Measurements from ENCODE around the gene HMGN5. TPM values are rescaled to one million over a fixed set of nuclear protein-coding genes. Genes with fewer than 3 reads are reported as not detected.

The HMGN5 gene, protein sequence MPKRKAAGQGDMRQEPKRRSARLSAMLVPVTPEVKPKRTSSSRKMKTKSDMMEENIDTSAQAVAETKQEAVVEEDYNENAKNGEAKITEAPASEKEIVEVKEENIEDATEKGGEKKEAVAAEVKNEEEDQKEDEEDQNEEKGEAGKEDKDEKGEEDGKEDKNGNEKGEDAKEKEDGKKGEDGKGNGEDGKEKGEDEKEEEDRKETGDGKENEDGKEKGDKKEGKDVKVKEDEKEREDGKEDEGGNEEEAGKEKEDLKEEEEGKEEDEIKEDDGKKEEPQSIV
- 1.3 and 2.8 TPM in 2 replicates for total RNA-seq

DNA sequence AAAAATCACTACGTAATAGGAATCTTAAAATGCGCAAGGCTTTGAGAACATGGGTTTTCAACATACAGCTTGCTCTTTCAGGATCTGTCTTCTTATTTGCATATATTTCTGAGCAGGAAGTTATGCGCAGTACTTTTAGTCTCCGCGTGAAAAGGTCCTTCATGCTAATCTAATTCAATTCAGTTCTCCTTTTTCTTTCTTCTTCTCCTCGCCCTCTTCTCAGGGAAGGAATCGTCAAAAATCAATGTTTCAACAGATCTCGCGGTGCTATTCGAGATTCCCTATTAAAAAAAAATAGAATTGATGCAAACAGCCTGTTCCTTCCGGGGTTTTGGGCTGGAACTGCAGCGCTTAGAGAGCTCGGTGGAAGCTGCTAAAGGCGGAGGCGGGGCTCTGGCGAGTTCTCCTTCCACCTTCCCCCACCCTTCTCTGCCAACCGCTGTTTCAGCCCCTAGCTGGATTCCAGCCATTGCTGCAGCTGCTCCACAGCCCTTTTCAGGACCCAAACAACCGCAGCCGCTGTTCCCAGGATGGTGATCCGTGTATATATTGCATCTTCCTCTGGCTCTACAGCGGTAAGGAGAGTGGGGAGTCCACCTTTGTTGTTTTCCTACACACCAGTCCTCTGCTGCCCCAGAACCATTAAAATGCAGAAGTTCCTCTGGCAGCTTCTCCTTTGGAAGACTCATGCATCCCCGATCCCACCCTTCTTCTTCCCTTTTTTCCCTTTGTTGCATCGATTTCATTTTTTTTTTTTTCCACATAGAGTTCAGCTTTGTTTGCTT, at the start of gene HMGN5, which contains the start of gene SH3BGRL:
Gene HMGN5, minus strand, starts transcription at position 243 of the 785 bp plus-strand sequence. CDS start 80,364 bp downstream, outside the sequence.
Gene SH3BGRL, plus strand, starts transcription at position 432 of the 785 bp plus-strand sequence. Its CDS starts 99 bp downstream, at position 531.
- intact Hi-C loops (cut with micrococcal nuclease), result loop anchor here (1.0 to 2.0 kb wide), 2 partner anchors 81 to 393 kb away; partner anchors contain the start of gene BRWD3
- no peaks in the 10 kb centered on the region for H3K9me3 Mint-ChIP-seq
- peak within 1 kb of the TSS; percentile 99 for H3K27ac Mint-ChIP-seq
- peaks cover 38% of the 10 kb centered on the region for H3K4me1 Mint-ChIP-seq (ENCODE audit: low read depth)
- no peaks in the 10 kb centered on the region for H3K27me3 Mint-ChIP-seq (ENCODE audit: low read depth)
- DNase-seq (ENCODE audit: low spot score), result peak; percentile 62
- peaks cover 19% of the 10 kb centered on the region for H3K36me3 Mint-ChIP-seq (ENCODE audit: low read depth)
- H3K4me3 Mint-ChIP-seq (ENCODE audit: low read depth), result peak within 1 kb of the TSS; percentile 100

DNA sequence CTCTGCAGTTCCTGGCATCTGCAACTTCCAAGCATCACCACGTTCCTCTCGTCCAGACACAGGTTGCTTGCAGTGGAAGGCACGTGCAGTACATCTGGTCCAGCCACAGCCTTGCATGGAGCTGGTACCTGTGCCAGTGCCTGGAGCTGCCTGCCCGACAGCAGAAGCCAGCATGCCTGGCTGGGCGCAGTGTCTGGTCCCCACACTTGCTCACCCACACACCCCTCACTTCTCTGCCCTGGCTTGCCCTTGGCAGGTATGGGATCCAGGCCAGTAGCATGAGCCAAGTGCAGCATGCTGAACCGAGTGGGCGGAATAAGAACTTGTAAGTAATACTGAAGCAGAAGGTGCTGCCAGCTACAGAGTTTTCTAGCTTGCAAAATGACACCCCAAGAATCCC, 40.0 kb upstream of the HMGN5 start:
- DNase-seq (ENCODE audit: low spot score), result no peak
- Mint-ChIP-seq H3K27me3 (ENCODE audit: low read depth) (no peaks in the 10 kb centered on the region), H3K27ac (no peak overlapping the region), H3K4me1 (ENCODE audit: low read depth) (no peaks in the 10 kb centered on the region), H3K4me3 (ENCODE audit: low read depth) (no peak overlapping the region), H3K9me3 (peaks cover 19% of the 10 kb centered on the region), H3K36me3 (ENCODE audit: low read depth) (peaks cover 48% of the 10 kb centered on the region)
- intact Hi-C loops (cut with micrococcal nuclease), result no loop called here

GRCh38 chrX:81240701-81241331, 39.1 kb upstream of the HMGN5 start:
- H3K4me1 Mint-ChIP-seq (ENCODE audit: low read depth), result no peaks in the 10 kb centered on the region
- no peak overlapping the region for H3K27ac Mint-ChIP-seq
- no peak overlapping the region for H3K4me3 Mint-ChIP-seq (ENCODE audit: low read depth)
- intact Hi-C loops (cut with micrococcal nuclease), result no loop called here
- peaks cover 53% of the 10 kb centered on the region for H3K36me3 Mint-ChIP-seq (ENCODE audit: low read depth)
- peaks cover 22% of the 10 kb centered on the region for H3K9me3 Mint-ChIP-seq
- H3K27me3 Mint-ChIP-seq (ENCODE audit: low read depth), result no peaks in the 10 kb centered on the region
- no peak for DNase-seq (ENCODE audit: low spot score)

- no peak overlapping the region for H3K4me3 Mint-ChIP-seq (ENCODE audit: low read depth)
- no peaks in the 10 kb centered on the region for H3K4me1 Mint-ChIP-seq (ENCODE audit: low read depth)
- H3K36me3 Mint-ChIP-seq (ENCODE audit: low read depth), result peaks cover 70% of the 10 kb centered on the region
- intact Hi-C loops (cut with micrococcal nuclease), result no loop called here
- no peak overlapping the region for H3K27ac Mint-ChIP-seq
- H3K9me3 Mint-ChIP-seq, result peaks cover 22% of the 10 kb centered on the region
- DNase-seq (ENCODE audit: low spot score), result no peak
- no peaks in the 10 kb centered on the region for H3K27me3 Mint-ChIP-seq (ENCODE audit: low read depth)
Measured at GRCh38 chrX:81238166-81238565, 36.5 kb upstream of the HMGN5 start.

DNA sequence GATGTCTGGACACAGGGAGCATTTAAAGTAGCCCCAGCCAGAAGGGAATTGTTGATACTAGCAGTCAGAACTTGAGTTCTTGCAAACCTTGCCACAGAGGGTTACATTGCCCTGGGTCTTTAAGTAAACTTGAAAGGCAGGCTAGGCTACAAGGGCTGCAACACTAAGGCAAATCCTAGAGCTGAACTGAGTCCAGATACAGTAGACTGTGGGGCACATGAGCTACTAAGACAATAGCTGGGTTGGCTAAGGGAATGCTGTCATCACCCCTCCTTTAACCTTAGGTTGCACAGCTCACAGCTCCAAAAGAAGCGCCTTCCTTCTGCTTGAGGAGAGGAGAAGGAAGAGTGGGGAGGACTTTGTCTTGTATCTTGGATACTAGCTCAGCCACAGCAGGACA, 35.8 kb upstream of the HMGN5 start:
- H3K4me1 Mint-ChIP-seq (ENCODE audit: low read depth), result no peaks in the 10 kb centered on the region
- DNase-seq (ENCODE audit: low spot score), result no peak
- H3K9me3 Mint-ChIP-seq, result peaks cover 22% of the 10 kb centered on the region
- intact Hi-C loops (cut with micrococcal nuclease), result no loop called here
- H3K4me3 Mint-ChIP-seq (ENCODE audit: low read depth), result no peak overlapping the region
- H3K27me3 Mint-ChIP-seq (ENCODE audit: low read depth), result no peaks in the 10 kb centered on the region
- peaks cover 66% of the 10 kb centered on the region for H3K36me3 Mint-ChIP-seq (ENCODE audit: low read depth)
- H3K27ac Mint-ChIP-seq, result no peak overlapping the region

GRCh38 chrX:81232218-81232617, 30.5 kb upstream of the HMGN5 start:
- DNase-seq (ENCODE audit: low spot score), result no peak
- peaks cover 1% of the 10 kb centered on the region for H3K4me1 Mint-ChIP-seq (ENCODE audit: low read depth)
- peaks cover 33% of the 10 kb centered on the region for H3K36me3 Mint-ChIP-seq (ENCODE audit: low read depth)
- H3K27ac Mint-ChIP-seq, result no peak overlapping the region
- no peaks in the 10 kb centered on the region for H3K27me3 Mint-ChIP-seq (ENCODE audit: low read depth)
- H3K9me3 Mint-ChIP-seq, result peaks cover 5% of the 10 kb centered on the region
- H3K4me3 Mint-ChIP-seq (ENCODE audit: low read depth), result no peak overlapping the region
- intact Hi-C loops (cut with micrococcal nuclease), result no loop called here

- H3K27me3 Mint-ChIP-seq (ENCODE audit: low read depth), result no peaks in the 10 kb centered on the region
- no peak for DNase-seq (ENCODE audit: low spot score)
- peaks cover 1% of the 10 kb centered on the region for H3K4me1 Mint-ChIP-seq (ENCODE audit: low read depth)
- H3K4me3 Mint-ChIP-seq (ENCODE audit: low read depth), result no peak overlapping the region
- intact Hi-C loops (cut with micrococcal nuclease), result no loop called here
- no peak overlapping the region for H3K27ac Mint-ChIP-seq
- peaks cover under 1% of the 10 kb centered on the region for H3K9me3 Mint-ChIP-seq
- H3K36me3 Mint-ChIP-seq (ENCODE audit: low read depth), result peaks cover 25% of the 10 kb centered on the region
Measured at GRCh38 chrX:81231476-81231875, 29.8 kb upstream of the HMGN5 start.

DNA sequence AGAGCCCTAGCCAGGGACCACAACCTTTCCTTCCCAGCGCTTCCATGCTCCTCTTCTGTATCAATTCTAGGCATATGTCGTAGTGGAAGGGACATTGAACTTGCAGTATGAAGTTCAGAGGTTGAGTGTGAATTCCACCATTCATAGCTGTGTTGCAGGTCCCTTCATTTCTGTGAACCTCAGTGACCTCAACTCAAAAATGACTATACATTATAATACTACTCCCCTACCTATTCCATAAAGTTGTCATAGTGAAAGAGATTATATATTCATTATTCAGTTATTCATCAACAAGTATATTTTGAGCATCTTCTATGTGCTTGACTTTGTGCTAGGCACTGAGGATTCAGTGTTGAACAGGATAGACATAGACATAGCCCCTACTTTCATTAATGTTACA, 28.2 kb upstream of the HMGN5 start:
- peaks cover 21% of the 10 kb centered on the region for H3K36me3 Mint-ChIP-seq (ENCODE audit: low read depth)
- no peaks in the 10 kb centered on the region for H3K27me3 Mint-ChIP-seq (ENCODE audit: low read depth)
- no peaks in the 10 kb centered on the region for H3K9me3 Mint-ChIP-seq
- peaks cover 1% of the 10 kb centered on the region for H3K4me1 Mint-ChIP-seq (ENCODE audit: low read depth)
- intact Hi-C loops (cut with micrococcal nuclease), result no loop called here
- DNase-seq (ENCODE audit: low spot score), result no peak
- H3K27ac Mint-ChIP-seq, result no peak overlapping the region
- no peak overlapping the region for H3K4me3 Mint-ChIP-seq (ENCODE audit: low read depth)

- peaks cover 16% of the 10 kb centered on the region for H3K36me3 Mint-ChIP-seq (ENCODE audit: low read depth)
- no peak for DNase-seq (ENCODE audit: low spot score)
- no peak overlapping the region for H3K4me3 Mint-ChIP-seq (ENCODE audit: low read depth)
- H3K9me3 Mint-ChIP-seq, result no peaks in the 10 kb centered on the region
- intact Hi-C loops (cut with micrococcal nuclease), result no loop called here
- H3K4me1 Mint-ChIP-seq (ENCODE audit: low read depth), result peaks cover 1% of the 10 kb centered on the region
- H3K27ac Mint-ChIP-seq, result no peak overlapping the region
- H3K27me3 Mint-ChIP-seq (ENCODE audit: low read depth), result no peaks in the 10 kb centered on the region
Measured at GRCh38 chrX:81229229-81229628, 27.5 kb upstream of the HMGN5 start.

- no peak for DNase-seq (ENCODE audit: low spot score)
- intact Hi-C loops (cut with micrococcal nuclease), result no loop called here
- H3K9me3 Mint-ChIP-seq, result no peaks in the 10 kb centered on the region
- H3K4me3 Mint-ChIP-seq (ENCODE audit: low read depth), result no peak overlapping the region
- no peak overlapping the region for H3K27ac Mint-ChIP-seq
- H3K27me3 Mint-ChIP-seq (ENCODE audit: low read depth), result no peaks in the 10 kb centered on the region
- H3K4me1 Mint-ChIP-seq (ENCODE audit: low read depth), result peaks cover 8% of the 10 kb centered on the region
- H3K36me3 Mint-ChIP-seq (ENCODE audit: low read depth), result peaks cover 24% of the 10 kb centered on the region
Measured at GRCh38 chrX:81215685-81216084, 14.0 kb upstream of the HMGN5 start.

GRCh38 chrX:81208916-81209315, 7.2 kb upstream of the HMGN5 start:
- no peak overlapping the region for H3K4me3 Mint-ChIP-seq (ENCODE audit: low read depth)
- H3K27ac Mint-ChIP-seq, result no peak overlapping the region
- H3K9me3 Mint-ChIP-seq, result no peaks in the 10 kb centered on the region
- peaks cover 48% of the 10 kb centered on the region for H3K36me3 Mint-ChIP-seq (ENCODE audit: low read depth)
- DNase-seq (ENCODE audit: low spot score), result no peak
- intact Hi-C loops (cut with micrococcal nuclease), result no loop called here
- peaks cover 20% of the 10 kb centered on the region for H3K4me1 Mint-ChIP-seq (ENCODE audit: low read depth)
- H3K27me3 Mint-ChIP-seq (ENCODE audit: low read depth), result no peaks in the 10 kb centered on the region

- intact Hi-C loops (cut with micrococcal nuclease), result no loop called here
- H3K36me3 Mint-ChIP-seq (ENCODE audit: low read depth), result peaks cover 40% of the 10 kb centered on the region
- H3K4me3 Mint-ChIP-seq (ENCODE audit: low read depth), result no peak overlapping the region
- DNase-seq (ENCODE audit: low spot score), result no peak
- H3K4me1 Mint-ChIP-seq (ENCODE audit: low read depth), result peaks cover 34% of the 10 kb centered on the region
- H3K27me3 Mint-ChIP-seq (ENCODE audit: low read depth), result no peaks in the 10 kb centered on the region
- no peak overlapping the region for H3K27ac Mint-ChIP-seq
- H3K9me3 Mint-ChIP-seq, result no peaks in the 10 kb centered on the region
Measured at GRCh38 chrX:81206476-81206875, 4.8 kb upstream of the HMGN5 start.

- H3K36me3 Mint-ChIP-seq (ENCODE audit: low read depth), result peaks cover 34% of the 10 kb centered on the region
- peaks cover 41% of the 10 kb centered on the region for H3K4me1 Mint-ChIP-seq (ENCODE audit: low read depth)
- H3K27ac Mint-ChIP-seq, result no peak overlapping the region
- no peak for DNase-seq (ENCODE audit: low spot score)
- H3K9me3 Mint-ChIP-seq, result no peaks in the 10 kb centered on the region
- no peaks in the 10 kb centered on the region for H3K27me3 Mint-ChIP-seq (ENCODE audit: low read depth)
- H3K4me3 Mint-ChIP-seq (ENCODE audit: low read depth), result no peak overlapping the region
- intact Hi-C loops (cut with micrococcal nuclease), result no loop called here
Measured at GRCh38 chrX:81205551-81205950, 3.8 kb upstream of the HMGN5 start.
